HFFc6 (cell line): ENCODE data around the gene MAN1C1. TPM values are rescaled to one million over a fixed set of nuclear protein-coding genes. Genes with fewer than 3 reads are reported as not detected.
A peak's percentile ranks its signal among the peaks of the same experiment; 100 is the strongest.

ENCODE experiments used
- DNase-seq: peaks from one replicate; pipeline ENCODE4 v3.0.0-alpha.2; 2018
- H3K27ac Mint-ChIP-seq: 2 replicates; pipeline ENCODE4 v1.8.0; 2020; ENCODE audit warnings: mild to moderate bottlenecking, mixed read lengths
- H3K27me3 Mint-ChIP-seq: 2 replicates; pipeline ENCODE4 v1.8.0; 2021; ENCODE audit warnings: mild to moderate bottlenecking, moderate library complexity, mixed read lengths; ENCODE audit not compliant: insufficient read depth
- H3K36me3 Mint-ChIP-seq: 2 replicates; pipeline ENCODE4 v1.8.0; 2021; ENCODE audit warnings: low read depth, mixed read lengths
- H3K4me1 Mint-ChIP-seq: 2 replicates; pipeline ENCODE4 v1.8.0; 2020; ENCODE audit warnings: low read depth, mixed read lengths
- H3K4me3 Mint-ChIP-seq: 2 replicates; pipeline ENCODE4 v1.8.0; 2020; ENCODE audit warnings: mild to moderate bottlenecking, moderate library complexity, mixed read lengths
- H3K9me3 Mint-ChIP-seq: 2 replicates; pipeline ENCODE4 v1.8.0; 2020; ENCODE audit warnings: mild to moderate bottlenecking, mixed read lengths
- total RNA-seq, 6 experiments: library from RNA; stranded (reverse); fragmentation: NEBNext Ultra II Directional; extraction: Animal tissue kit (Norgen Biotek cat#: 25700); gene quantifications; 2 replicates in 1 of 6; 3 replicates in 5 of 6; pipeline ENCODE4 v1.2.3, GENCODE V29; 2021
- TF ChIP-seq, protein P1 (sequence below): fragments of 200-600 bp; sonication (generic); IDR thresholded peaks from 2 replicates; pipeline ENCODE4 v1.5.0; 2021; ENCODE audit warnings: antibody characterized with exemption, mild to moderate bottlenecking

Gene MAN1C1
- total RNA-seq, 6 experiments from 2014 or later = 0.07 to 0.14 (median 0.08) TPM; not detected in 3

DNA sequence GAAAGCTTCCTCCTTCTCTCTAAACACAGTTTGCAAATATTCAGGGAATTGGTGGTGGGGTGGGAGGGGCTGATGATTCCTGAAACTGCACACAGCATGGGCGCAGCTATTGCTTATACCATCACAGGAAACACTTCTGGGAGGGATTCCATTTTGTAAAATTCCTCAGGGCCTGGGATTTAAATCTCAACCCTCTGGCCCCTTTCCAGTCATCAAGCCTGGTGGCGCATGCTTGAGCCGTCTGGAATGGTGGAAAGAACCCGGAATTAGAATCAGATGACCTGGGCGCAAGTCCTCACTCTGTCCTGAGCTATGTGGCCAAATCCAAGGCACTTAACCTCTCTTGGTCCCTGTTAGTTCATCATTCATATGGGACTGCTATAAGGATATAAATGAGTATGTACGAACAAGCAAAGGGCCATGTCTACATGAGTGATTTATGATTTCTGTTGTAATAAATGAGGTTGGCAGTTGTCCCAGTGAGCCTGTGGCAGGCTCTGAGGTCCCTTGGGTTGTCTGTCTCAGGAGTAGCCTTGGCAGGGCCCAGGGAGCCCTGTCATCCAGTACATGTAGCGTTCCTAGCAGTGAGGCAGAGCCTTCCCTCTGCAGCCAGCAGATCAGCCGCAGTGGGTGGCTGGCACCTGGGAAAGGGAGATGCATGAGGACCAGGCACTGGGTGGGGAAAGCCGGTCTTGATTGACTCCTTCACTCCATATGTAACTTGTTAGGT, 72.0 kb downstream of the MAN1C1 start:
- Mint-ChIP-seq H3K4me1 (peaks cover 9% of the 10 kb centered on the region; the same call in 1 of the 2 replicates), H3K36me3 (no peaks in the 10 kb centered on the region), H3K27ac (no peak overlapping the region), H3K4me3 (no peak overlapping the region), H3K27me3 (peaks cover 54% of the 10 kb centered on the region), H3K9me3 (no peaks in the 10 kb centered on the region)
- TF ChIP-seq, protein P1, sequence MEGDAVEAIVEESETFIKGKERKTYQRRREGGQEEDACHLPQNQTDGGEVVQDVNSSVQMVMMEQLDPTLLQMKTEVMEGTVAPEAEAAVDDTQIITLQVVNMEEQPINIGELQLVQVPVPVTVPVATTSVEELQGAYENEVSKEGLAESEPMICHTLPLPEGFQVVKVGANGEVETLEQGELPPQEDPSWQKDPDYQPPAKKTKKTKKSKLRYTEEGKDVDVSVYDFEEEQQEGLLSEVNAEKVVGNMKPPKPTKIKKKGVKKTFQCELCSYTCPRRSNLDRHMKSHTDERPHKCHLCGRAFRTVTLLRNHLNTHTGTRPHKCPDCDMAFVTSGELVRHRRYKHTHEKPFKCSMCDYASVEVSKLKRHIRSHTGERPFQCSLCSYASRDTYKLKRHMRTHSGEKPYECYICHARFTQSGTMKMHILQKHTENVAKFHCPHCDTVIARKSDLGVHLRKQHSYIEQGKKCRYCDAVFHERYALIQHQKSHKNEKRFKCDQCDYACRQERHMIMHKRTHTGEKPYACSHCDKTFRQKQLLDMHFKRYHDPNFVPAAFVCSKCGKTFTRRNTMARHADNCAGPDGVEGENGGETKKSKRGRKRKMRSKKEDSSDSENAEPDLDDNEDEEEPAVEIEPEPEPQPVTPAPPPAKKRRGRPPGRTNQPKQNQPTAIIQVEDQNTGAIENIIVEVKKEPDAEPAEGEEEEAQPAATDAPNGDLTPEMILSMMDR = no peak
- DNase-seq = no peak

DNA sequence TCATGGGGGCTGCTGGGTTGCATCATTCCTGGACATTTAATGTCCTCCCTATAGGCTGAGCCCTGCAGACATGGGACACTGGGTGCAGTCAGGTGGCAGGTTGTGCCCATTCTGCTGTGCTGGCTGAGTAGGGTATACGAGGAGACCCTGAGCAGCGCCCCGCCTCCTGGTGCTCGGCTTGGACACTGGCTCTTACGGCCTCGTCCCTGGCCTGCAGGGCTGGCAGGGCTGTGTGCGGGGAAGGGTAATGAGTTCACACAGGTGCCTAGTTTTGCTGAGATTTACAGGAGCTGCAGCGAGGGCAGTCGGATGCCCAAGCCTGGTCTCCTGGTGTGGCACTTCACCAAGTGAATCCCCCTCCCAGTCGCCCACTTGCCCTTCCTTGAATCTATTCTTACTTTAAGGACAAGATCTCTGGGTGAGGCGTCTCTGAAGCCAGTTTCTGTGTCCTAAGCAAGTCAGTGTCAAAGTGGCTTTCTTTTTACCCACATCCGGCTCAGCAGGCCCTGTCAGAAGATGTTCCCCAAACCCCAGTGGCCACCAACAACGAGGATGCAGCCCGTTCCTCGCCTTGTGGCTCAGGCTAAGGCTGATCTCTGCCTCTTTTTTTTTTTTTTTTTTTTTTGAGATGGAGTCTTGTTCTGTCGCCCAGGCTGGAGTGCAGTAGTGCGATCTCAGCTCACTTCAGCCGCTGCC, 73.2 kb downstream of the MAN1C1 start:
- Mint-ChIP-seq H3K9me3 (no peaks in the 10 kb centered on the region), H3K27me3 (peaks cover 44% of the 10 kb centered on the region), H3K4me3 (no peak overlapping the region), H3K36me3 (no peaks in the 10 kb centered on the region), H3K27ac (no peak overlapping the region), H3K4me1 (peaks cover 20% of the 10 kb centered on the region)
- TF ChIP-seq, protein P1 = no peak
- no peak for DNase-seq

DNA sequence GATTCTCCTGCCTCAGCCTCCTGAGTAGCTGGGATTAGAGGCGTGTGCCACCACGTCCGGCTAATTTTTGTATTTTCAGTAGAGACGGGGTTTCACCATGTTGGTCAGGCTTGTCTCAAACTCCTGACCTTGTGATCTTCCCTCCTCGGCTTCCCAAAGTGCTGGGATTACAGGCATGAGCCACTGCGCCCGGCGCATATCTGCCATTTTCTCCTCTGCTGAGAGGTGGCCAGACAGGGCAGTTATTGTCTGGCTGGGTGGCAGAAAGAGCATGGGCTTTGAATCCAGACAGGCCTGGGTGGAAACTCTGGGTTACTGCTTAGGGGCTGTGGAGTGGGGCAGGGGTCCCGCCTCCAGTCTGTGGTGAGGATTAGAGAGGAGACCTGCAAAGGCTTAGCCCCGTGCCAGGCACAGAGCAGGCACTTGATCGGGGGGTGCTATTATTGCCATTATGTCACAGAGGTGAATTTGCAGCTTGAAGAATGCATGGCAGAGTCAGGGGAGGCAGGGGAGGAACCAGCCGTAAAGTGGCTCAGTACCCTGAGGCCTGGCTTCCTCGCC, 73.9 kb downstream of the MAN1C1 start:
- Mint-ChIP-seq H3K4me3 (no peak overlapping the region), H3K9me3 (no peaks in the 10 kb centered on the region), H3K27ac (no peak overlapping the region), H3K27me3 (peaks cover 40% of the 10 kb centered on the region), H3K36me3 (no peaks in the 10 kb centered on the region), H3K4me1 (peaks cover 27% of the 10 kb centered on the region)
- TF ChIP-seq, protein P1 = no peak
- DNase-seq = no peak

DNA sequence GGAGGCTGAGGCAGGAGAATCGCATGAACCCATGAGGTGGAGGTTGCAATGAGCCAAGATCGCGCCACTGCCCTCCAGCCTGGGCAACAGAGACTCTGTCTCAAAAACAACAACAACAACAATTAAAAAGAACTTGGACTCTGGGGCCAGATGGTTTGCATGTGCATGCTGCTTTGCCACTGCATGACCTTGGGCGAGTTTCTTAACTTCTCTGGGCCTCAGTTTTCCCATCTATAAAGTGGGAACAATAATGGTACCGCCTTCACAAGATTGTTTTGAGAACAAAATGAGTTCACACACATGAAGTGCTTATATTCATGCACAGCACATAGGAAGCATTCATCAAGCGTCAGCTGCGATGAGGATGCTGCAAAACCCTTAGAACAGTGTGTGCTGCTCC, 74.6 kb downstream of the MAN1C1 start:
- Mint-ChIP-seq H3K27me3 (peaks cover 34% of the 10 kb centered on the region), H3K4me1 (peaks cover 34% of the 10 kb centered on the region), H3K9me3 (no peaks in the 10 kb centered on the region), H3K4me3 (no peak overlapping the region), H3K27ac (no peak overlapping the region), H3K36me3 (no peaks in the 10 kb centered on the region)
- no peak for DNase-seq
- TF ChIP-seq, protein P1 = no peak

DNA sequence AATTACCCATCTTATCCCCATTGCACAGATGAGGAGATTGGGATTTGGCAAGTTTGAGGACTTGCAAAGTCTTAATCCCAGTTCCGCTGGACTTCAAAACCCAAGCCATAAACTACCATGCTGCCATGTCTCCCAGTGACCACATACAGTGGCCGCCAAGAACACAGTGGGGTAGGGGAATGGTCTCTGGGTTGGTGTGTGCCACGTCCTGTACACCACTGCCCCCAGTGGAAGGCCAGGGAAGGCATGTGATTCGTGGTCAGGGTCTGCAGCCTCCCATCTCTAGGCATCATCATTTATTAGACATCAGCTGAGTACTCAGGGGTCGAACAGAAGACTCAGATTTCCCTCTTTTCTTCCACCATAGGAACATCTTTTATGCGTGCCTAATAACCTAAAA, 76.0 kb downstream of the MAN1C1 start:
- TF ChIP-seq, protein P1 = peak; percentile 58
- Mint-ChIP-seq H3K27me3 (peaks cover 32% of the 10 kb centered on the region), H3K9me3 (no peaks in the 10 kb centered on the region), H3K27ac (no peak overlapping the region), H3K4me3 (no peak overlapping the region), H3K4me1 (peaks cover 38% of the 10 kb centered on the region), H3K36me3 (no peaks in the 10 kb centered on the region)
- DNase-seq = no peak
